HG02970 (cell line): ENCODE measurements around the gene SIPA1L2.

ENCODE experiments used
- ATAC-seq: cut with Tn5 transposase; IDR thresholded peaks from one replicate; pipeline ENCODE4 v1.9.1; 2021; ENCODE audit warnings: mild to moderate bottlenecking, moderate library complexity, moderate number of reproducible peaks; ENCODE audit not compliant: unreplicated experiment, low FRiP score

The SIPA1L2 gene

GRCh38 chr1:232648316-232648715 is 18.4 kb upstream of the SIPA1L2 start:
- ATAC-seq = no peak

- no peak for ATAC-seq
Observed at GRCh38 chr1:232644209-232644608, 14.3 kb upstream of the SIPA1L2 start.

- ATAC-seq = no peak
Observed at GRCh38 chr1:232643251-232643650, 13.3 kb upstream of the SIPA1L2 start.

GRCh38 chr1:232641507-232641906 is 11.6 kb upstream of the SIPA1L2 start:
- no peak for ATAC-seq

GRCh38 chr1:232636799-232637198 is 6.9 kb upstream of the SIPA1L2 start:
- no peak for ATAC-seq

GRCh38 chr1:232635778-232636356 is 5.9 kb upstream of the SIPA1L2 start:
- no peak for ATAC-seq

- no peak for ATAC-seq
Observed at GRCh38 chr1:232635279-232635678, 5.3 kb upstream of the SIPA1L2 start.

- no peak for ATAC-seq
Observed at GRCh38 chr1:232634096-232634495, 4.2 kb upstream of the SIPA1L2 start.

- ATAC-seq = no peak
Observed at GRCh38 chr1:232630894-232631195, 912 bp upstream of the SIPA1L2 start.

- peak; percentile 41 for ATAC-seq
Observed at GRCh38 chr1:232629250-232630046, 485 bp downstream of the SIPA1L2 start.

- ATAC-seq = no peak
Observed at GRCh38 chr1:232628335-232629249, 1.3 kb downstream of the SIPA1L2 start.

GRCh38 chr1:232627645-232628334 is 2.1 kb downstream of the SIPA1L2 start:
- ATAC-seq = no peak

GRCh38 chr1:232627171-232627570 is 2.8 kb downstream of the SIPA1L2 start:
- no peak for ATAC-seq

GRCh38 chr1:232626452-232626851 is 3.5 kb downstream of the SIPA1L2 start:
- no peak for ATAC-seq

- ATAC-seq = no peak
Observed at GRCh38 chr1:232625319-232625868, 4.5 kb downstream of the SIPA1L2 start.

GRCh38 chr1:232624546-232625281 is 5.2 kb downstream of the SIPA1L2 start:
- no peak for ATAC-seq

- ATAC-seq = no peak
Observed at GRCh38 chr1:232622981-232623380, 7.0 kb downstream of the SIPA1L2 start.

- ATAC-seq = no peak
Observed at GRCh38 chr1:232622378-232622777, 7.6 kb downstream of the SIPA1L2 start.

- no peak for ATAC-seq
Observed at GRCh38 chr1:232621050-232621449, 8.9 kb downstream of the SIPA1L2 start.
